Prostate gland (tissue), 2 donors: ENCODE data around the gene CYP19A1. TPM values are rescaled to one million over a fixed set of nuclear protein-coding genes. Genes with fewer than 3 reads are reported as not detected.
"Not testable (repeated sequence)": the region's sequence is repeated elsewhere in the genome, so short reads cannot be mapped to it uniquely, and the experiment has no call there.

ENCODE experiments used
- DNase-seq: peaks from one replicate; pipeline ENCODE4 v3.0.0-alpha.2; 2019; ENCODE audit warnings: low spot score
- H3K27ac ChIP-seq, 2 donors: fragments of 200-600 bp; sonication (generic); 2 replicates each; pipeline ENCODE4 v1.5.1; 2017 to 2019
- H3K27me3 ChIP-seq: fragments of 200-600 bp; sonication (generic); replicated peaks from 2 replicates; pipeline ENCODE4 v1.5.1; 2019; ENCODE audit not compliant: insufficient read depth
- H3K36me3 ChIP-seq, 2 donors: fragments of 200-600 bp; sonication (generic); 1 replicate in 1 of 2; 2 replicates in 1 of 2; pipeline versions ENCODE4 v1.5.1 to v1.8.1; 2017 to 2019
- H3K4me1 ChIP-seq: fragments of 200-600 bp; sonication (generic); replicated peaks from 2 replicates; pipeline ENCODE4 v1.5.1; 2019
- H3K4me3 ChIP-seq, 2 donors: fragments of 200-600 bp; sonication (generic); 2 replicates each; pipeline ENCODE4 v1.5.1; 2017 to 2019
- H3K9me3 ChIP-seq: fragments of 200-600 bp; sonication (generic); 2 replicates; pipeline ENCODE4 v1.5.1; 2017
- CTCF ChIP-seq, 4 experiments: fragments of 200-600 bp in 2 of 4; fragments of 450-650 bp in 2 of 4; sonication (generic) in 2 of 4; IDR thresholded peaks; 1 replicate in 3 of 4; 2 replicates in 1 of 4; pipeline ENCODE4 v1.5.1; 2016 to 2019; ENCODE audit warnings: antibody characterized with exemption in 4 of 4, mild to moderate bottlenecking in 2 of 4, moderate library complexity in 2 of 4
- POLR2A ChIP-seq: fragments of 450-650 bp; IDR thresholded peaks from one replicate; pipeline ENCODE4 v1.6.1; 2016; ENCODE audit warnings: antibody characterized with exemption, mild to moderate bottlenecking
- POLR2AphosphoS5 ChIP-seq: sonication (generic); formaldehyde crosslinking; IDR thresholded peaks from one replicate; pipeline ENCODE4 v1.6.1; 2017; ENCODE audit warnings: antibody characterized with exemption
- WGBS: methylation state at CpG from one replicate; pipeline ENCODE4 v1.1.5; 2018; 5-methylcytosine and 5-hydroxymethylcytosine counted together
- intact Hi-C: fragments of 100-400 bp; cut with DNase I; formaldehyde crosslinking; loops from one replicate; pipeline ENCODE4 v1.14.2; 2022
- total RNA-seq, 2 donors: library from RNA; depleted of rRNA; stranded (reverse); fragments of >200 nt; gene quantifications; one replicate each; pipeline ENCODE4 v1.1.0, GENCODE V29; 2016

CYP19A1 gene
- total RNA-seq, 2 donors from 2014 or later = 4.4 TPM; not detected in 1

DNA sequence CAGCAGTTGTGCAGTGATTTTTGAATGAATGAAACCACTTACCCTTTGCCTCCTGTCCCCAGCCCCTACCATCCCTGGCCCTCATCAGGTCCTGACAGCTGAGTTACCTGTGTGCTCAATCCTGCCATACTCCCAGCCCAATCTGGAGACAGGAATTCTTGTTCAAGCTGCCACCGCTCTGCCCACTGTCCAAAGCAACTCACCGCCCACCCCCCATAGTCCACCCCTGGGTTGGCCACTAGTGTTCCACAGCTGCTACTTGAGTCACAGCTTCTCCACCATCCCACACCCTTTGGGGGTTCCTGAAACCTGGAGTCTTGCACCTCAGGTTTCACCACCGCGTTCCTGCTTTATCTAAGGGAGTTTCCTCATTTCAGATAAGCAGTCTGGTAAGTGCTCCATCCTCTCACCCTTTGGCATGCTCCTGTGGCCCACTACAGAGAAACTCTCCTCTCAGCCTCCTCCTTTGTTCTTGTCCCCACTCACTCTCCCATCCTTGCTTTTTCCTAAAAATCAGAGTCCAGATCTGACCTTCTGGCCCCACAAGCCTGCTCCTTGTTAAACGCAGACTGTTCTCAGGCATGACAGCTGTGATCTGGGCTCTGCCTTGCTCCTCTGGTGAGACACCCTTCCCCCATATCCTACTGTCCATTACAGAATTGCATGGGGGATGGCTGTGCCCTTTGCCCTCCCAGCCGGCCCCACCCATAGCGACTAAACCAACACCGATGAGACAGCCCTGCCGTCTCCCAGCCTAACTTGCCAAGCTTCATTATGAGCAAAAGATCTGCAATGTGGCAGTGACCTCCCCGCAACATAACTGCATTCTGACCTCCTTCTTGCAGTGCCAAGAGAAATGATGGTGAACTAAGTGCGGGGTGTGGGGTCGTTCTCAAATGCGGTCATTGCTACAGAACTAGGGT is 50.0 kb downstream of the CYP19A1 start:
- 85% methylated on average over 13 of the region's 13 CpGs for WGBS
- TF ChIP-seq POLR2AphosphoS5 = no peak
- TF ChIP-seq CTCF (IDR thresholded peaks at IDR 0.05) = no peak
- TF ChIP-seq POLR2A = no peak
- Histone ChIP-seq H3K9me3 (no peaks in the 10 kb centered on the region), H3K36me3 (no peaks in the 10 kb centered on the region), H3K4me1 (no peaks in the 10 kb centered on the region), H3K27me3 (no peaks in the 10 kb centered on the region), H3K27ac (no peak overlapping the region), H3K4me3 (no peak overlapping the region)
- no peak for DNase-seq
- intact Hi-C loops = no loop called here

- no peak for DNase-seq
- Histone ChIP-seq H3K27me3 (no peaks in the 10 kb centered on the region), H3K4me1 (no peaks in the 10 kb centered on the region), H3K27ac (no peak overlapping the region), H3K36me3 (no peaks in the 10 kb centered on the region), H3K4me3 (no peak overlapping the region), H3K9me3 (no peaks in the 10 kb centered on the region)
- TF ChIP-seq POLR2A = no peak
- intact Hi-C loops = no loop called here
- 90% methylated on average over 1 of the region's 1 CpG for WGBS
Measured at GRCh38 chr15:51286816-51287215, 51.6 kb downstream of the CYP19A1 start.

GRCh38 chr15:51285399-51285798 is 53.0 kb downstream of the CYP19A1 start:
- Histone ChIP-seq H3K36me3 (no peaks in the 10 kb centered on the region), H3K27me3 (no peaks in the 10 kb centered on the region), H3K9me3 (no peaks in the 10 kb centered on the region), H3K4me3 (no peak overlapping the region), H3K4me1 (no peaks in the 10 kb centered on the region), H3K27ac (no peak overlapping the region)
- no peak for DNase-seq
- intact Hi-C loops = no loop called here
- no peak for TF ChIP-seq CTCF (IDR thresholded peaks at IDR 0.05)
- no peak for TF ChIP-seq POLR2AphosphoS5
- no peak for TF ChIP-seq POLR2A
- 77% methylated on average over 6 of the region's 6 CpGs for WGBS

DNA sequence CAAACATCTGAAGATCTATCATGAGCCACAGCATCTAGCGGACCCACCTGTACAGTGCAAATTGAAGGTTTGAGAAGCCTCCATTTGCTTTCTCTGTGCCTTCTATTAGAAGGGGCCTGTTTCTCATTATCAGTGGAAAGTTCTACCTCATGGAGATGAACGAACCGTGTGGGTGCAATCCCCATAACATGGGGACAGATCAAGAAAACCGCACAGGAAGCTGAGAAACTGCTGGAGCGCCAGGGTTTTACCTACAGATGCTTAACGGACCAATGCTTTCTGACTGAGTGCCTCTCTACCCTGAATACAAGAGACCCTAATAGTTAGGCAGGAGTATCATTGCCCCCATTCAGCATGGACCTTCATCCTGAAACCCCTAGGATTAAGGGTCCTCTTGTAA is 53.5 kb downstream of the CYP19A1 start:
- Histone ChIP-seq H3K27ac (no peak overlapping the region), H3K27me3 (no peaks in the 10 kb centered on the region), H3K36me3 (no peaks in the 10 kb centered on the region), H3K4me3 (no peak overlapping the region), H3K4me1 (no peaks in the 10 kb centered on the region), H3K9me3 (no peaks in the 10 kb centered on the region)
- intact Hi-C loops = no loop called here
- no peak for DNase-seq
- TF ChIP-seq POLR2A (no peak), CTCF (IDR thresholded peaks at IDR 0.05) (no peak), POLR2AphosphoS5 (no peak)
- WGBS = 92% methylated on average over 6 of the region's 6 CpGs

DNA sequence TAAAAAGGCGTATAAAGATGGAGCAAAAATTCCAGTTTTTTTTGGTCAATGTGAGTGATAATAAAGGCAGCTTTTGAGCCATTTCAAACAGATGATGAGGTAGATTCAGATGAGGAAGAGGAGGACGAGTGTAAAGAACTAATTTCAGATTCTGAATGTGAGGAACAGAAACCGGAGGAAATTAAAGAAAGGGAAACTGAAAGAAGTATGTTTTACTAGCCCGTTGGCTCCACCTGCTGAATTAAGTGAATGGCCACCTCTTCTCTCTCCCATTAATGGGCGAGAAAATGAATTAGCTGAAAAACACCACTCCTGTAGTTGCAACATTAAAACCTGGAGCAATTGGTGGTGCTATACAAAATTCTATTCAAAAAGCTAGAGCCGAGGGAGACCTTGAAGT is 55.4 kb downstream of the CYP19A1 start:
- WGBS = 83% methylated on average over 6 of the region's 6 CpGs
- H3K27me3 ChIP-seq = no peaks in the 10 kb centered on the region
- intact Hi-C loops = loop anchor here (2.0 kb wide), 1 partner anchor 98 kb away; no protein-coding TSS in a partner anchor
- no peak overlapping the region for H3K27ac ChIP-seq
- no peak for DNase-seq
- H3K9me3 ChIP-seq = no peaks in the 10 kb centered on the region
- H3K36me3 ChIP-seq = no peaks in the 10 kb centered on the region
- TF ChIP-seq CTCF (IDR thresholded peaks at IDR 0.05) = no peak
- TF ChIP-seq POLR2A = no peak
- no peak for TF ChIP-seq POLR2AphosphoS5
- H3K4me3 ChIP-seq = no peak overlapping the region
- no peaks in the 10 kb centered on the region for H3K4me1 ChIP-seq

DNA sequence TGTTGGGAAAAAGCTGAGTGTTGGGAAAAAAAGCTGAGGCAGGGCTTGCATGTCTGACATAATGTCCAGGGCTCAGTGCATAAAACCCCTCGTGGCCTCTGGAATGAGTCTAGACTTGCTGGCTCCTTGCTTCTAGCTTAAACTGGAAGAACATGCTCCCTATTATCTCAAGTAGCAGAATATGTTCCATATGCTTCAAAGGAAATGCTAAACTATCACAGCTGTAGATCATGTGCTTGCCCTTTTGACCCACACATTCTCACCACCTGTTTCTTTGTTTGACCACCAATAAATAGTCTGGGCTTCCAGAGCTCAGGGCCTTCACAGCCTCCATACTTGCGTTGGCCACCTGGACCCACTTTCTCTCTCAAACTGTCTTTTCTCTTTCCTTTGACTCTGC is 56.2 kb downstream of the CYP19A1 start:
- intact Hi-C loops = loop anchor here (2.0 kb wide), 1 partner anchor 99 kb away; no protein-coding TSS in a partner anchor

More for the DNA sequence above, 56.2 kb downstream of the CYP19A1 start:
- 45% methylated on average over 2 of the region's 2 CpGs for WGBS
- H3K9me3 ChIP-seq, H3K4me1 ChIP-seq, DNase-seq, H3K36me3 ChIP-seq, H3K27ac ChIP-seq, H3K27me3 ChIP-seq, H3K4me3 ChIP-seq: not testable (repeated sequence)
